ENCODE data around the gene LINC00632. TPM values are rescaled to one million over a fixed set of nuclear protein-coding genes. Genes with fewer than 3 reads are reported as not detected.

LINC00632 gene
- polyA plus RNA-seq, 1 of the 3 experiments (the other 2 are of a cell fraction) = 0.31 TPM

- ChIA-PET POLR2A (no interaction called here), CTCF (interaction anchor here (1.0 kb wide), 1 partner anchor 10 kb away, joined by 3 read pairs; no protein-coding TSS in a partner anchor)
- Histone ChIP-seq H3K27ac (ENCODE audit: low read depth in 2 of 2, low read length in 1 of 2) (no peak overlapping the region), H3F3A (replicated peaks; ENCODE audit: insufficient read depth) (no peaks in the 10 kb centered on the region), H4K20me1 (ENCODE audit: insufficient read depth) (no peaks in the 10 kb centered on the region), H3K27me3 (ENCODE audit: insufficient read depth) (no peaks in the 10 kb centered on the region; the same call in 1 of the 2 replicates), H3K4me2 (no peak overlapping the region), H3K4me1 (ENCODE audit: control insufficient read depth in 1 of 2, insufficient read depth in 2 of 2, low read depth in 1 of 2, low read length in 1 of 2) (no peaks in the 10 kb centered on the region), H3K9me2 (no peaks in the 10 kb centered on the region), H3K9me3 (no peaks in the 10 kb centered on the region), H2AFZ (ENCODE audit: low read depth) (no peak overlapping the region), H3K9ac (no peak overlapping the region), H3K36me3 (replicated peaks in 1 of 2; ENCODE audit: control insufficient read depth in 1 of 2, insufficient read depth in 2 of 2, low read length in 1 of 2) (no peaks in the 10 kb centered on the region), H3K4me3 (ENCODE audit: low read depth in 2 of 2, low read length in 1 of 2) (no peak overlapping the region), H3K79me2 (ENCODE audit: insufficient read depth) (no peaks in the 10 kb centered on the region)
- TF ChIP-seq SIN3A (IDR thresholded peaks at IDR 0.05; ENCODE audit: borderline replicate concordance, low read depth, low read length) (no peak), NRF1 (IDR thresholded peaks at IDR 0.05; ENCODE audit: low read depth, low read length) (no peak), MXI1 (IDR thresholded peaks at IDR 0.05; ENCODE audit: low read depth, low read length) (no peak), CHD2 (IDR thresholded peaks at IDR 0.05; ENCODE audit: low read length, partially characterized antibody) (no peak), FOXJ3 (CRISPR knock-in tag; IDR thresholded peaks at IDR 0.05) (no peak), RCOR1 (IDR thresholded peaks at IDR 0.05; ENCODE audit: low read length) (no peak), POLR2AphosphoS5 (IDR thresholded peaks at IDR 0.05; ENCODE audit: low read depth, low read length) (no peak), MEF2A (IDR thresholded peaks at IDR 0.05; ENCODE audit: borderline replicate concordance, low read depth) (no peak), GABPA (IDR thresholded peaks at IDR 0.05; ENCODE audit: low read depth) (no peak), FOXM1 (IDR thresholded peaks at IDR 0.05; ENCODE audit: low read depth) (no peak), TAF1 (IDR thresholded peaks at IDR 0.05; ENCODE audit: borderline replicate concordance, low read depth, low read length) (no peak), ZBTB33 (IDR thresholded peaks at IDR 0.05; ENCODE audit: borderline replicate concordance, low read depth) (no peak), EP300 (IDR thresholded peaks at IDR 0.05; ENCODE audit: borderline replicate concordance in 1 of 2, low read depth in 1 of 2, low read length in 1 of 2) (no peak), ELF1 (IDR thresholded peaks at IDR 0.05) (no peak)
- TF ChIP-seq, protein P1, sequence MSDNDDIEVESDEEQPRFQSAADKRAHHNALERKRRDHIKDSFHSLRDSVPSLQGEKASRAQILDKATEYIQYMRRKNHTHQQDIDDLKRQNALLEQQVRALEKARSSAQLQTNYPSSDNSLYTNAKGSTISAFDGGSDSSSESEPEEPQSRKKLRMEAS (IDR thresholded peaks at IDR 0.05; ENCODE audit: low read depth) = no peak
- TF ChIP-seq, protein P2, sequence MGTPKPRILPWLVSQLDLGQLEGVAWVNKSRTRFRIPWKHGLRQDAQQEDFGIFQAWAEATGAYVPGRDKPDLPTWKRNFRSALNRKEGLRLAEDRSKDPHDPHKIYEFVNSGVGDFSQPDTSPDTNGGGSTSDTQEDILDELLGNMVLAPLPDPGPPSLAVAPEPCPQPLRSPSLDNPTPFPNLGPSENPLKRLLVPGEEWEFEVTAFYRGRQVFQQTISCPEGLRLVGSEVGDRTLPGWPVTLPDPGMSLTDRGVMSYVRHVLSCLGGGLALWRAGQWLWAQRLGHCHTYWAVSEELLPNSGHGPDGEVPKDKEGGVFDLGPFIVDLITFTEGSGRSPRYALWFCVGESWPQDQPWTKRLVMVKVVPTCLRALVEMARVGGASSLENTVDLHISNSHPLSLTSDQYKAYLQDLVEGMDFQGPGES (IDR thresholded peaks at IDR 0.05; ENCODE audit: low read depth, low read length) = no peak
- WGBS (ENCODE audit: low lambda C conversion rate) = 36% methylated on average over 4 of the region's 4 CpGs
- no peak for DNase-seq
These were observed 65.7 kb downstream of the LINC00632 start for GRCh38 chrX:140775211-140775610.

DNA sequence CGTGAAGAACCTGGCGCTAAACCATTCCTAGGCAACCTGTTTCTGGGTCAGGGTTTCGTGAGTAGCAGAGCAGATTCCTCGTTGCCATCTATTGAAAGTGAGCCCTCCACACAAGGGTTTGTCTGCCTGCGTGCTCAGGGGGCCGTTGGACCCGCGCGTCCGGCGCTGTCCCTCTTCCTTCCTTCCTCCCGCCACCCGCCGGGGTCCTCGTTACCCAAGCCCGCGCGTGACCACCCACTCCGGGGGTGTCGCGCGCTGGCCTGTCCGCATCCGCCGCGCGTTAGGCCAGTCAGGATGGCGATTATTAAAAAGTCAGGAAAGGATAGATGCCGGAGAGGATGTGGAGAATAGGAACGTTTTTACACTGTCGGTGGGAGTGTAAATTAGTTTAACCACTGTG lies 66.8 kb downstream of the LINC00632 start:
- H2AFZ ChIP-seq (ENCODE audit: low read depth) = no peak overlapping the region
- H3K4me2 ChIP-seq = no peak overlapping the region
- no peak overlapping the region for H3K27ac ChIP-seq (ENCODE audit: low read depth in 2 of 2, low read length in 1 of 2)
- H3K4me1 ChIP-seq (ENCODE audit: control insufficient read depth in 1 of 2, insufficient read depth in 2 of 2, low read depth in 1 of 2, low read length in 1 of 2) = no peaks in the 10 kb centered on the region
- TF ChIP-seq, protein P1 (IDR thresholded peaks at IDR 0.05; ENCODE audit: low read depth) = no peak
- no peak for TF ChIP-seq PBX3 (IDR thresholded peaks at IDR 0.05)
- no peaks in the 10 kb centered on the region; the same call in 1 of the 2 replicates for H3K27me3 ChIP-seq (ENCODE audit: insufficient read depth)
- ChIA-PET POLR2A (no interaction called here), CTCF (no interaction called here)
- H3K4me3 ChIP-seq (ENCODE audit: low read depth in 2 of 2, low read length in 1 of 2) = no peak overlapping the region
- H3F3A ChIP-seq (replicated peaks; ENCODE audit: insufficient read depth) = no peaks in the 10 kb centered on the region
- H3K79me2 ChIP-seq (ENCODE audit: insufficient read depth) = no peaks in the 10 kb centered on the region
- H3K9me2 ChIP-seq = no peaks in the 10 kb centered on the region
- no peaks in the 10 kb centered on the region for H3K36me3 ChIP-seq (replicated peaks in 1 of 2; ENCODE audit: control insufficient read depth in 1 of 2, insufficient read depth in 2 of 2, low read length in 1 of 2)
- WGBS (ENCODE audit: low lambda C conversion rate) = 62% methylated on average over 31 of the region's 31 CpGs
- no peak for DNase-seq
- no peaks in the 10 kb centered on the region for H4K20me1 ChIP-seq (ENCODE audit: insufficient read depth)
- no peak overlapping the region for H3K9ac ChIP-seq
- no peaks in the 10 kb centered on the region for H3K9me3 ChIP-seq
